NCI-H748 treated with DMSO at 0.1 percent for 48 hours (cell line): ENCODE measurements around the gene SCML1.

Experiments used
- DNase-seq: peaks from one replicate; lab custom pipeline; 2025; lab: John Stamatoyannopoulos, UW

The SCML1 gene

GRCh38 chrX:17736856-17737709, at the start of gene SCML1:
SCML1 (plus strand) TSS chrX:17737493; CDS start chrX:17744187, 6,694 bp downstream.
- peak; percentile 94 for DNase-seq

- no peak for DNase-seq
Observed at GRCh38 chrX:17687648-17688047, 49.6 kb upstream of the SCML1 start.

GRCh38 chrX:17689971-17690409, 47.3 kb upstream of the SCML1 start:
- peak; percentile 62 for DNase-seq

- no peak for DNase-seq
Observed at GRCh38 chrX:17692709-17693346, 44.5 kb upstream of the SCML1 start.

GRCh38 chrX:17697191-17697590, 40.1 kb upstream of the SCML1 start:
- DNase-seq, result peak; percentile 3

GRCh38 chrX:17700976-17701375, 36.3 kb upstream of the SCML1 start:
- no peak for DNase-seq

GRCh38 chrX:17703201-17703600, 34.1 kb upstream of the SCML1 start:
- DNase-seq, result no peak

GRCh38 chrX:17705211-17705610, 32.1 kb upstream of the SCML1 start:
- DNase-seq, result no peak

GRCh38 chrX:17706676-17707075, 30.6 kb upstream of the SCML1 start:
- no peak for DNase-seq

GRCh38 chrX:17707731-17708130, 29.6 kb upstream of the SCML1 start:
- DNase-seq, result no peak

GRCh38 chrX:17710871-17711301, 26.4 kb upstream of the SCML1 start:
- no peak for DNase-seq

- DNase-seq, result no peak
Observed at GRCh38 chrX:17713288-17713687, 24.0 kb upstream of the SCML1 start.

GRCh38 chrX:17718649-17719165, 18.6 kb upstream of the SCML1 start:
- DNase-seq, result no peak

GRCh38 chrX:17719711-17720110, 17.6 kb upstream of the SCML1 start:
- DNase-seq, result no peak

GRCh38 chrX:17721715-17722114, 15.6 kb upstream of the SCML1 start:
- DNase-seq, result no peak

- no peak for DNase-seq
Observed at GRCh38 chrX:17725181-17725580, 12.1 kb upstream of the SCML1 start.

- DNase-seq, result no peak
Observed at GRCh38 chrX:17732138-17732783, 5.0 kb upstream of the SCML1 start.

- no peak for DNase-seq
Observed at GRCh38 chrX:17735406-17735805, 1.9 kb upstream of the SCML1 start.

GRCh38 chrX:17736478-17736855, 826 bp upstream of the SCML1 start:
- no peak for DNase-seq

GRCh38 chrX:17737710-17737985, 355 bp downstream of the SCML1 start:
- peak; percentile 21 for DNase-seq

- peak; percentile 51 for DNase-seq
Observed at GRCh38 chrX:17737986-17738713, 857 bp downstream of the SCML1 start.
